HepG2 (cell line): ENCODE results near the gene MAPRE3. TPM values are rescaled to one million over a fixed set of nuclear protein-coding genes. Genes with fewer than 3 reads are reported as not detected.

Experiments
- ARHGAP35 ChIP-seq: sonication (generic); formaldehyde crosslinking; IDR thresholded peaks from 2 replicates; pipeline ENCODE4 v1.9.0; 2022; ENCODE audit warnings: mild to moderate bottlenecking, inconsistent platforms, moderate library complexity, missing genetic modification reagents, borderline replicate concordance
- BATF2 ChIP-seq: sonication (generic); formaldehyde crosslinking; IDR thresholded peaks from 2 replicates; pipeline ENCODE4 v1.8.0; 2022; ENCODE audit warnings: mild to moderate bottlenecking, missing genetic modification reagents, moderate library complexity
- BORCS8-MEF2B ChIP-seq: sonication (generic); formaldehyde crosslinking; IDR thresholded peaks from 2 replicates; pipeline ENCODE4 v1.8.0; 2022; ENCODE audit warnings: mild to moderate bottlenecking, missing genetic modification reagents
- GATAD1 ChIP-seq: IDR thresholded peaks from 2 replicates; pipeline ENCODE4 v1.6.1; 2016; ENCODE audit warnings: missing genetic modification reagents, missing compliant biosample characterization
- GTF2F1 ChIP-seq: fragments of 150-350 bp; IDR thresholded peaks from 2 replicates; pipeline ENCODE4 v1.6.1; 2014; ENCODE audit warnings: low read length
- KLF16 ChIP-seq, 2 experiments: sonication (generic) in 1 of 2; formaldehyde crosslinking in 1 of 2; IDR thresholded peaks; 2 replicates each; pipeline versions ENCODE4 v1.6.1 to v1.8.0; 2016 to 2023; ENCODE audit warnings: missing genetic modification reagents in 2 of 2, missing compliant biosample characterization in 1 of 2
- MAF1 ChIP-seq: sonication (generic); formaldehyde crosslinking; IDR thresholded peaks from 2 replicates; pipeline ENCODE4 v1.5.0; 2020; ENCODE audit warnings: missing genetic modification reagents, borderline replicate concordance
- MAZ ChIP-seq, 2 experiments: sonication (generic) in 1 of 2; formaldehyde crosslinking in 1 of 2; IDR thresholded peaks; 2 replicates each; pipeline versions ENCODE4 v1.5.0 to v1.6.1; 2012 to 2020; ENCODE audit warnings: low read depth in 2 of 2, mild to moderate bottlenecking in 2 of 2, borderline replicate concordance in 1 of 2, improper control_type of control experiment in 1 of 2, low read length in 1 of 2, missing genetic modification reagents in 1 of 2, moderate library complexity in 1 of 2
- NR1H2 ChIP-seq: sonication (generic); formaldehyde crosslinking; IDR thresholded peaks from 2 replicates; pipeline ENCODE4 v1.8.1; 2022; ENCODE audit warnings: low read depth, missing genetic modification reagents, borderline replicate concordance
- PHB2 ChIP-seq: fragments of 450-650 bp; IDR thresholded peaks from 2 replicates; pipeline ENCODE4 v1.6.1; 2018; ENCODE audit not compliant: partially characterized antibody
- SNAPC2 ChIP-seq: sonication (generic); formaldehyde crosslinking; IDR thresholded peaks from 2 replicates; pipeline ENCODE4 v1.8.1; 2022; ENCODE audit warnings: mild to moderate bottlenecking, missing genetic modification reagents
- SOX13 ChIP-seq, 3 experiments: fragments of 450-650 bp in 1 of 3; sonication (generic) in 1 of 3; formaldehyde crosslinking in 1 of 3; IDR thresholded peaks in 2 of 3; conservative IDR thresholded peaks in 1 of 3; 2 replicates each; pipeline versions ENCODE4 v1.5.0 to v1.6.1; 2016 to 2020; ENCODE audit warnings: antibody characterized with exemption in 1 of 3, mild to moderate bottlenecking in 1 of 3, missing compliant biosample characterization in 1 of 3, missing genetic modification reagents in 1 of 3, moderate library complexity in 1 of 3
- SP1 ChIP-seq, 2 experiments: fragments of 450-650 bp in 1 of 2; sonication (generic) in 1 of 2; formaldehyde crosslinking in 1 of 2; IDR thresholded peaks; 2 replicates each; pipeline versions ENCODE4 v1.4.0 to v1.6.1; 2016 to 2020; ENCODE audit warnings: missing genetic modification reagents in 1 of 2
- TFDP2 ChIP-seq: sonication (generic); formaldehyde crosslinking; IDR thresholded peaks from 2 replicates; pipeline ENCODE4 v1.4.0; 2020; ENCODE audit warnings: missing genetic modification reagents
- TOPORS ChIP-seq: sonication (generic); formaldehyde crosslinking; IDR thresholded peaks from 2 replicates; pipeline ENCODE4 v1.8.0; 2023; ENCODE audit warnings: mild to moderate bottlenecking, missing genetic modification reagents
- ZBTB21 ChIP-seq: sonication (generic); formaldehyde crosslinking; IDR thresholded peaks from 2 replicates; pipeline ENCODE4 v1.4.0; 2020; ENCODE audit warnings: missing genetic modification reagents
- ZNF343 ChIP-seq: sonication (generic); formaldehyde crosslinking; IDR thresholded peaks from 2 replicates; pipeline ENCODE4 v1.4.0; 2020; ENCODE audit warnings: mild to moderate bottlenecking, missing genetic modification reagents
- ZNF672 ChIP-seq: sonication (generic); formaldehyde crosslinking; IDR thresholded peaks from 2 replicates; pipeline ENCODE4 v1.8.1; 2022; ENCODE audit warnings: missing genetic modification reagents
- ZNF776 ChIP-seq: sonication (generic); formaldehyde crosslinking; IDR thresholded peaks from 2 replicates; pipeline ENCODE4 v1.4.0; 2020; ENCODE audit warnings: mild to moderate bottlenecking, missing genetic modification reagents
- ZNF780A ChIP-seq: sonication (generic); formaldehyde crosslinking; IDR thresholded peaks from 2 replicates; pipeline ENCODE4 v1.8.0; 2022; ENCODE audit warnings: mild to moderate bottlenecking, missing genetic modification reagents, moderate library complexity
- ZNF792 ChIP-seq: IDR thresholded peaks from 2 replicates; pipeline ENCODE4 v1.6.1; 2016
- polyA plus RNA-seq, 8 experiments: library from polyadenylated mRNA; depleted of rRNA in 3 of 8; stranded (reverse) in 7 of 8; unstranded in 1 of 8; fragments of >200 nt; fragmentation: Illumina TruSeq in 4 of 8; extraction: Trizol in 4 of 8; gene quantifications; 2 replicates each; pipeline versions ENCODE4 v1.2.1 to v1.2.3, GENCODE V29; 2011 to 2016; ENCODE audit warnings: low read depth in 4 of 8, missing spikeins in 1 of 8, mixed read lengths in 1 of 8; ENCODE audit not compliant: insufficient read depth in 1 of 8
- total RNA-seq, 5 experiments: library from RNA; depleted of rRNA; stranded (reverse); fragments of >200 nt; fragmentation: Illumina TruSeq; extraction: Trizol; gene quantifications; 2 replicates each; pipeline ENCODE4 v1.2.3, GENCODE V29; 2016; ENCODE audit warnings: low read depth in 1 of 5
- TF ChIP-seq, protein P1 (sequence below): sonication (generic); formaldehyde crosslinking; IDR thresholded peaks from 2 replicates; pipeline ENCODE4 v1.4.0; 2020; ENCODE audit warnings: missing genetic modification reagents
- TF ChIP-seq, protein P2 (sequence below): sonication (generic); formaldehyde crosslinking; IDR thresholded peaks from 2 replicates; pipeline ENCODE4 v1.9.0; 2021; ENCODE audit warnings: missing genetic modification reagents, mild to moderate bottlenecking, borderline replicate concordance
- TF ChIP-seq, protein P3 (sequence below): IDR thresholded peaks from 2 replicates; pipeline ENCODE4 v1.6.1; 2016; ENCODE audit warnings: missing genetic modification reagents, missing compliant biosample characterization

The MAPRE3 gene
- total and polyA plus RNA-seq, 2 of the 13 experiments (the other 11 are each of a cell fraction or from before 2014, with no cell fraction given): 0.31 to 0.91 TPM

DNA sequence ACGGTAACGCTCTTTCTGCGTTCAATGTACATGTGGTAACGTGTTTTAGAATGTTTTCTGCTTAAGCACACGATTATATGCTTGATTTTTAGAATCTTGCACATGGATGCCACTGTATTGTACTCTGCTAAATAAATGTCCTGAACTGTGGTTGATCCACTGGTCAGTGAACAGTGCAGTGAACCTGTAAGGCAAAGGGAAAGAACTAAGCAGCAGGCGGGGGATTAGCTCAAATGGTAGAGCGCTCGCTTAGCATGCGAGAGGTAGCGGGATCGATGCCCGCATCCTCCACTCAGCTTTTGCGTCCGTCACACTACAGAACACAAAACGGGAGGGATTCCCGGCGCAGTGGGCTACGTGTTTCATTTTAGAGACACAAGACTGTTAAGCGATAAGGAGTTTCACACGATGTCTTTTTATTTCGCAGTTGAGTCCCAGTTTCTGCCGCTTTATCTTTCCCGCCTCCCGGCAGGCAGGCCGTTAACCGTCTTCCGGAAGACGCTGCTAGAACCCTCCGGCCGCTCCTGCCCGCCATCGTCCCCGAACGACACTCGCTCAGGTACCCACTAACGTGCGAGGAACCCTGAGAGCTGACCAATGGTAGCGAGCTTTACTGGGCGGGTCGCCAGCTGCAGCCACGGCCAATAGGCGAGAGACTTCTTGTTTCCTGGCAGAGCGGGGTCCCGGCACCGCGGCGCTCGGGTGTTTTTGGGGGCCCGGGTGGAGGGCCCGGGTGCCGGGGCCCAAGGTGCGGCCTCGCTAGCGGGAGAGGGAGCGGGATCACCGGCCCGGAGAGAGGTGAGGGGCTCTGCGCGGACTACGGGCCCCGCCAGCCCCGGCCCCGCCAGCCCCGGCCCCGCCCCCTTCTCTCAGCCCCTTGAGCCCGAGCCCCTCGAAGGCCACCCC lies 80.8 kb downstream of the MAPRE3 start, which contains the start of gene AGBL5 (continued):
- TF ChIP-seq, protein P1, sequence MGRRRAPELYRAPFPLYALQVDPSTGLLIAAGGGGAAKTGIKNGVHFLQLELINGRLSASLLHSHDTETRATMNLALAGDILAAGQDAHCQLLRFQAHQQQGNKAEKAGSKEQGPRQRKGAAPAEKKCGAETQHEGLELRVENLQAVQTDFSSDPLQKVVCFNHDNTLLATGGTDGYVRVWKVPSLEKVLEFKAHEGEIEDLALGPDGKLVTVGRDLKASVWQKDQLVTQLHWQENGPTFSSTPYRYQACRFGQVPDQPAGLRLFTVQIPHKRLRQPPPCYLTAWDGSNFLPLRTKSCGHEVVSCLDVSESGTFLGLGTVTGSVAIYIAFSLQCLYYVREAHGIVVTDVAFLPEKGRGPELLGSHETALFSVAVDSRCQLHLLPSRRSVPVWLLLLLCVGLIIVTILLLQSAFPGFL (CRISPR knock-in tag): no peak
- peak; percentile 97 for TF ChIP-seq BATF2 (CRISPR knock-in tag)
- TF ChIP-seq ARHGAP35: peak; percentile 96
- peak; percentile 87; the same call in 1 of the 2 replicates for TF ChIP-seq ZNF343 (CRISPR knock-in tag)
- peak; percentile 91 for TF ChIP-seq TOPORS (CRISPR knock-in tag)
- peak; percentile 95 for TF ChIP-seq ZNF792
- TF ChIP-seq TFDP2 (CRISPR knock-in tag): peak; percentile 99
- no peak for TF ChIP-seq MAZ (IDR thresholded peaks at IDR 0.05; ENCODE audit: borderline replicate concordance, low read depth, low read length)
- peak; percentile 76 for TF ChIP-seq MAZ (CRISPR knock-in tag; IDR thresholded peaks at IDR 0.05; ENCODE audit: low read depth)
- TF ChIP-seq PHB2: no peak
- TF ChIP-seq KLF16 (CRISPR knock-in tag; IDR thresholded peaks at IDR 0.05): peak; percentile 79 to 82; a peak in 3 of 4 replicates
- TF ChIP-seq ZNF672: peak; percentile 94
- peak; percentile 88 for TF ChIP-seq GATAD1 (CRISPR knock-in tag)
- no peak for TF ChIP-seq NR1H2 (CRISPR knock-in tag)
- TF ChIP-seq SP1 (IDR thresholded peaks at IDR 0.05): no peak
- peak; percentile 60 for TF ChIP-seq SP1 (CRISPR knock-in tag; IDR thresholded peaks at IDR 0.05)
- peak; percentile 83; the same call in 1 of the 2 replicates for TF ChIP-seq GTF2F1
- TF ChIP-seq MAF1: peak; percentile 22
- TF ChIP-seq, protein P2, sequence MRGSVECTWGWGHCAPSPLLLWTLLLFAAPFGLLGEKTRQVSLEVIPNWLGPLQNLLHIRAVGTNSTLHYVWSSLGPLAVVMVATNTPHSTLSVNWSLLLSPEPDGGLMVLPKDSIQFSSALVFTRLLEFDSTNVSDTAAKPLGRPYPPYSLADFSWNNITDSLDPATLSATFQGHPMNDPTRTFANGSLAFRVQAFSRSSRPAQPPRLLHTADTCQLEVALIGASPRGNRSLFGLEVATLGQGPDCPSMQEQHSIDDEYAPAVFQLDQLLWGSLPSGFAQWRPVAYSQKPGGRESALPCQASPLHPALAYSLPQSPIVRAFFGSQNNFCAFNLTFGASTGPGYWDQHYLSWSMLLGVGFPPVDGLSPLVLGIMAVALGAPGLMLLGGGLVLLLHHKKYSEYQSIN (CRISPR knock-in tag): peak; percentile 75; the same call in 1 of the 2 replicates
- TF ChIP-seq, protein P3, sequence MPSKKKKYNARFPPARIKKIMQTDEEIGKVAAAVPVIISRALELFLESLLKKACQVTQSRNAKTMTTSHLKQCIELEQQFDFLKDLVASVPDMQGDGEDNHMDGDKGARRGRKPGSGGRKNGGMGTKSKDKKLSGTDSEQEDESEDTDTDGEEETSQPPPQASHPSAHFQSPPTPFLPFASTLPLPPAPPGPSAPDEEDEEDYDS: peak; percentile 67
- peak; percentile 54 for TF ChIP-seq ZNF776 (CRISPR knock-in tag)
- peak; percentile 67 for TF ChIP-seq SOX13 (IDR thresholded peaks at IDR 0.05)
- TF ChIP-seq SOX13 (CRISPR knock-in tag; conservative IDR thresholded peaks at IDR 0.05 in 1 of 2, IDR thresholded peaks at IDR 0.05 in 1 of 2): no peak; a peak in 1 of 4 replicates
- no peak; the same call in 1 of the 2 replicates for TF ChIP-seq ZBTB21 (CRISPR knock-in tag)
- peak; percentile 97 for TF ChIP-seq SNAPC2
- TF ChIP-seq BORCS8-MEF2B (CRISPR knock-in tag): peak; percentile 97
- TF ChIP-seq ZNF780A: peak; percentile 41; the same call in 1 of the 2 replicates
